Measurements from ENCODE around the gene HOXC9. TPM values are rescaled to one million over a fixed set of nuclear protein-coding genes. Genes with fewer than 3 reads are reported as not detected.

The HOXC9 gene
- total RNA-seq, 4 donors from 2014 or later = 1.5 to 7.8 (median 1.7) TPM; not detected in 1

DNA sequence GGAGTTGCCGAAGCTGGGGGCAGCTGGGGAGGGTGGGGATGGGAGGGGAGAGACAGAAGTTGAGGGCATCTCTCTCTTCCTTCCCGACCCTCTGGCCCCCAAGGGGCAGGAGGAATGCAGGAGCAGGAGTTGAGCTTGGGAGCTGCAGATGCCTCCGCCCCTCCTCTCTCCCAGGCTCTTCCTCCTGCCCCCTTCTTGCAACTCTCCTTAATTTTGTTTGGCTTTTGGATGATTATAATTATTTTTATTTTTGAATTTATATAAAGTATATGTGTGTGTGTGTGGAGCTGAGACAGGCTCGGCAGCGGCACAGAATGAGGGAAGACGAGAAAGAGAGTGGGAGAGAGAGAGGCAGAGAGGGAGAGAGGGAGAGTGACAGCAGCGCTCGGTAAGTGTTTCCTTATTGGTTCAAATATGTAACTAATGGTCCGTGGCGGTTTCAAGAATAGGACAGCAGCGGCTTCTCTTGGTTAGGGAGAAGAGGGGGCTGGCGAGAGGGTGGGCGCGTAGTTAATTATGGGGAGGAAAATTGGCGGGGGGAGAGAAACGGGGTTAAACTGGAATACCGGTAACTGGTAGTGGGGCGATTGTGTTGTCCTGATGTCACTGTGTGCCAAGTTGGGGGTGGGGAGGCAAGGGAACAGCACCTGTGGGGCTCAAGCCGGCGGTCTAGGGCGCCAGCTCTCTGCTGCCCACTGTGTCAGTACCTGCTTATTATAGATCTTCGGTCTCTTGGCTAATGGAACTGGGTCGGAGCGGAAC is 17.2 kb downstream of the HOXC9 start:
- no peaks in the 10 kb centered on the region for H3K9me3 ChIP-seq
- H3K4me1 ChIP-seq = no peaks in the 10 kb centered on the region
- no peak for DNase-seq
- intact Hi-C loops (cut with DNase I; ENCODE audit: low total_unique reads) = no loop called here
- H3K27me3 ChIP-seq = peaks cover 0 to 12% of the 10 kb centered on the region in 2 donors
- H3K27ac ChIP-seq = peak overlapping the region; percentile 84
- H3K36me3 ChIP-seq = no peaks in the 10 kb centered on the region
- no peak for TF ChIP-seq POLR2A (IDR thresholded peaks at IDR 0.05)
- TF ChIP-seq, protein P1, sequence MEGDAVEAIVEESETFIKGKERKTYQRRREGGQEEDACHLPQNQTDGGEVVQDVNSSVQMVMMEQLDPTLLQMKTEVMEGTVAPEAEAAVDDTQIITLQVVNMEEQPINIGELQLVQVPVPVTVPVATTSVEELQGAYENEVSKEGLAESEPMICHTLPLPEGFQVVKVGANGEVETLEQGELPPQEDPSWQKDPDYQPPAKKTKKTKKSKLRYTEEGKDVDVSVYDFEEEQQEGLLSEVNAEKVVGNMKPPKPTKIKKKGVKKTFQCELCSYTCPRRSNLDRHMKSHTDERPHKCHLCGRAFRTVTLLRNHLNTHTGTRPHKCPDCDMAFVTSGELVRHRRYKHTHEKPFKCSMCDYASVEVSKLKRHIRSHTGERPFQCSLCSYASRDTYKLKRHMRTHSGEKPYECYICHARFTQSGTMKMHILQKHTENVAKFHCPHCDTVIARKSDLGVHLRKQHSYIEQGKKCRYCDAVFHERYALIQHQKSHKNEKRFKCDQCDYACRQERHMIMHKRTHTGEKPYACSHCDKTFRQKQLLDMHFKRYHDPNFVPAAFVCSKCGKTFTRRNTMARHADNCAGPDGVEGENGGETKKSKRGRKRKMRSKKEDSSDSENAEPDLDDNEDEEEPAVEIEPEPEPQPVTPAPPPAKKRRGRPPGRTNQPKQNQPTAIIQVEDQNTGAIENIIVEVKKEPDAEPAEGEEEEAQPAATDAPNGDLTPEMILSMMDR (IDR thresholded peaks at IDR 0.05) = no peak
- H3K4me3 ChIP-seq = peak overlapping the region; percentile 32 to 49

DNA sequence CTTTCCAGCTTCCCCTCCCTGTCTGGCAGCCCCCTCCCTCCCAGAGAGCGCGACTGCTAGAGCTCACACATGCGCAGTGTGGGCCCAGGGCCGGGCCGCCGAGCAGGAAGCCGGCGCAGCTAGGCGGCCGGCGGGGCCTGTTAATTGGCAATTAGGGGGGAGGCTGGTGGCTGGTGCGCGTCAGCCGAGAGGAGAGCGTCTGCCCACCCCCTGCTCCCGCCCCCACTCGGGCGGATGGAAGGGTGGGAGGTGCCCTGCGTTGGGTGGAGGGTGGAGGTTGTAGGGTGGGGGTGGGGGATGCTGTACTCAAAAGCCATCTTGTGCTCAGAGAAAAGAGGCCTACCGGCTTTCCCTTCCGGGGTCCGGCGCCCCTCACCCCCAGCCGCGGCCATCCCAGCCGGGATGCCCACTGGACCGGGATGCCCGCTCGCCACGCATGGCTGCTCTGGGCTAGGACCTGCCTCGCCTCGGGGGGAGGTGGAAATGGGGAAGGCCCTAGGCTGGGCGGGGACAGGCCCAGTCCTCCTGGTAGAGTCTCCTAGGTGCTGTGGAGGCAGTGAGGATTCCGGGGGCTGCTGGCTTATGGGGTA is 18.0 kb downstream of the HOXC9 start:
- H3K4me1 ChIP-seq = no peaks in the 10 kb centered on the region

DNA sequence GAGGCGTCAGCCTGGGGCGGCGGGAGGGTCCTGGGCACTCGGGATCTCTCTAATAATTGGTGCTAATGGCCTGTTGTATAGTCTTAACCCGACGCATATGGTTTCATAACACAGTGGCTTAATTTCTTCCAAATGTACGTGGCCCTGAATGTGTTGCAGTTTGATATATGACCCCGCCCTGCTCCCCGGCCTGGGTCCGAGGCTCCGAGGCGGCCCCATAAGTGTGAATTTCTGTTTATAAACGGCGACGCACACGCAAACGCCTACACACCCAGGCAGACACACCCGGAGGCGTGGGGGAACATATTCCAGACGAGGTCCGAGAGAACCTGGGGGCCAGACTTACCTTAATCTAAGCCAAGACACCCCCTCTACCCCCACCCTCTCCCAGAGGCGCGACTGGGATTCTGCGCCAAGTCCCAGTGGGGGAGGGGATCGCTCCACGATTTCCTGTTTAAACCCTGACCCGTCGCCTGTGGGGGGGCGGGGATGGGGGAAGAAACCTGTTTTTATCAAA is 18.6 kb downstream of the HOXC9 start:
- H3K27me3 ChIP-seq = peaks cover 0 to 12% of the 10 kb centered on the region in 2 donors
- DNase-seq = peak in 1 of 2 donors; percentile 80

More for the DNA sequence above, 18.0 kb downstream of the HOXC9 start:
- Histone ChIP-seq H3K9me3 (no peaks in the 10 kb centered on the region), H3K27me3 (peaks cover 0 to 12% of the 10 kb centered on the region in 2 donors), H3K36me3 (no peaks in the 10 kb centered on the region), H3K4me3 (peak overlapping the region; percentile 32 to 49), H3K27ac (peak overlapping the region; percentile 84)
- peak; percentile 62 to 93 for DNase-seq
- intact Hi-C loops (cut with DNase I; ENCODE audit: low total_unique reads) = no loop called here
- TF ChIP-seq, protein P1 (IDR thresholded peaks at IDR 0.05) = peak in 1 of 4 experiments; percentile 8
- peak; percentile 39 to 41 for TF ChIP-seq POLR2A (IDR thresholded peaks at IDR 0.05)

DNA sequence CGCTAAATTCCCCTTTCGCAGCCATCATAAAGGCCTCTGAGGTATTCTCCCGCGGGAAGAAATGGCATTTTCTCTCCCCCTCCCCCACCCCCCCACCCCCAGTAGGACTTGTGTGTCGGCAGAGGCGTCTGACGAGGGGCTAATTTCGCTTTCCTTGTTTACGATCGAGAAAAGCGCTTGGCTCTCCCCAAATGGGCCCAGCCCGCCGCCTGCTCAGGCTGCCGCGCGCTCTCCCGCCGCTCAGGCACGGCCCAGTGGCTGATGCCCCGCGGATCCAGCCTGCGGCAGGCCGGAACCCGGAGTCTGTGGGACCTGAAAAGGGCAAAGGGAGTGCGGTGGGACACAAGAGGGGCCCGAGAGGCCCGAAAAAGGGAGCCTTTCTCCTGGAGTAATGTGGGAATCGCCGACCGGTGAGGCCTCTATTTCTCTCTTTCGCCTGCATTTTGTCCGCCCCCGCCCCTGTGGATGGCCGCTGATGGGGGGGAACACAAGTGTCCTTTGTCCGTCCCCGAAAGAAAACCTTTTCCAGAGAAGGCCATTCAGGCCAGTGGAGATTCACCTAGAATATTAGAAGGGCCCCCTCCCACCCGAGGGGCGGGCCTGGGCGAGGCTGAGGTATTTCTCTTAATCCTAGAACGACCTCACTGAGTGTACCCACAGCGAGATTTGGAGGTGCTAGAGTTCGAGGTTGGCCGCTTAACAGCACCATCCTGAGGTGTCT is 19.3 kb downstream of the HOXC9 start:
- intact Hi-C loops (cut with DNase I; ENCODE audit: low total_unique reads) = no loop called here
- H3K4me3 ChIP-seq = peak overlapping the region; percentile 32 to 49
- TF ChIP-seq, protein P1 (IDR thresholded peaks at IDR 0.05) = no peak
- no peak for TF ChIP-seq POLR2A (IDR thresholded peaks at IDR 0.05)
- no peaks in the 10 kb centered on the region for H3K36me3 ChIP-seq
- H3K9me3 ChIP-seq = no peaks in the 10 kb centered on the region
- H3K4me1 ChIP-seq = no peaks in the 10 kb centered on the region
- no peak for DNase-seq
- H3K27me3 ChIP-seq = peaks cover 0 to 12% of the 10 kb centered on the region in 2 donors
- H3K27ac ChIP-seq = peak overlapping the region; percentile 84

More for the DNA sequence above, 18.6 kb downstream of the HOXC9 start:
- H3K27ac ChIP-seq = peak overlapping the region; percentile 84
- H3K4me3 ChIP-seq = peak overlapping the region; percentile 32 to 49
- intact Hi-C loops (cut with DNase I; ENCODE audit: low total_unique reads) = no loop called here
- H3K9me3 ChIP-seq = no peaks in the 10 kb centered on the region
- H3K36me3 ChIP-seq = no peaks in the 10 kb centered on the region
- TF ChIP-seq, protein P1 (IDR thresholded peaks at IDR 0.05) = no peak
- TF ChIP-seq POLR2A (IDR thresholded peaks at IDR 0.05) = no peak
- H3K4me1 ChIP-seq = no peaks in the 10 kb centered on the region
